ENCODE results near the gene ADGRL2. TPM values are rescaled to one million over a fixed set of nuclear protein-coding genes. Genes with fewer than 3 reads are reported as not detected.
A peak's percentile ranks its signal among the peaks of the same experiment; 100 is the strongest.

Gene ADGRL2
- total RNA-seq, 1 donor from 2014 or later: 270 TPM

DNA sequence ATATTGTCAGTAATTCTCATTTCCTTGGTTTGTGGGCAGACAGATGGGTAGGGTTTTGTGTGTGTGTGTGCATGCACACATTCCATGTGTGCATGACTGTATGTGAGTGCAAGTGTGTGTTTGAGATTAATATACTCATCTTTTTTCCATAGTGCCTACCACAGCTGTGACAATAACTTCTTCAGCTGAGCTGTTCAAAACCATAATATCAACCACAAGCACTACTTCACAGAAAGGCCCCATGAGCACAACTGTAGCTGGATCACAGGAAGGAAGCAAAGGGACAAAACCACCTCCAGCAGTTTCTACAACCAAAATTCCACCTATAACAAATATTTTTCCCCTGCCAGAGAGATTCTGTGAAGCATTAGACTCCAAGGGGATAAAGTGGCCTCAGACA is 149.3 kb downstream of the ADGRL2 start:
- TF ChIP-seq EZH2phosphoT487 (IDR thresholded peaks at IDR 0.05) (no peak), EZH2 (IDR thresholded peaks at IDR 0.05) (no peak), CTCF (IDR thresholded peaks at IDR 0.05) (no peak)
- H3K79me2 ChIP-seq (ENCODE audit: low read depth): peaks cover 100% of the 10 kb centered on the region
- peaks cover 24% of the 10 kb centered on the region for H3F3A ChIP-seq (ENCODE audit: low read depth)
- no peak overlapping the region for H3K27ac Mint-ChIP-seq
- no peaks in the 10 kb centered on the region for H3K27me3 Mint-ChIP-seq (ENCODE audit: insufficient read depth, low read depth)
- H3K4me1 Mint-ChIP-seq: peaks cover 29% of the 10 kb centered on the region
- peak overlapping the region; percentile 53 for H3K4me2 ChIP-seq
- H3K4me3 Mint-ChIP-seq: no peak overlapping the region
- no peak for DNase-seq (ENCODE audit: low spot score)
- peaks cover 48% of the 10 kb centered on the region for H3K36me3 ChIP-seq
- peaks cover 45% of the 10 kb centered on the region for H3K36me3 Mint-ChIP-seq
- peaks cover 78% of the 10 kb centered on the region for H4K20me1 ChIP-seq (ENCODE audit: low read depth)
- H2AFZ ChIP-seq (replicated peaks): no peak overlapping the region
- no peak overlapping the region for H3K4me3 ChIP-seq
- H3K4me1 ChIP-seq: peaks cover 36% of the 10 kb centered on the region
- H3K27me3 ChIP-seq: no peaks in the 10 kb centered on the region
- no peak overlapping the region for H3K9ac ChIP-seq
- peak overlapping the region; percentile 65 for H3K27ac ChIP-seq
- no peaks in the 10 kb centered on the region for H3K9me3 Mint-ChIP-seq
- no peaks in the 10 kb centered on the region for H3K9me3 ChIP-seq (ENCODE audit: low read depth)

DNA sequence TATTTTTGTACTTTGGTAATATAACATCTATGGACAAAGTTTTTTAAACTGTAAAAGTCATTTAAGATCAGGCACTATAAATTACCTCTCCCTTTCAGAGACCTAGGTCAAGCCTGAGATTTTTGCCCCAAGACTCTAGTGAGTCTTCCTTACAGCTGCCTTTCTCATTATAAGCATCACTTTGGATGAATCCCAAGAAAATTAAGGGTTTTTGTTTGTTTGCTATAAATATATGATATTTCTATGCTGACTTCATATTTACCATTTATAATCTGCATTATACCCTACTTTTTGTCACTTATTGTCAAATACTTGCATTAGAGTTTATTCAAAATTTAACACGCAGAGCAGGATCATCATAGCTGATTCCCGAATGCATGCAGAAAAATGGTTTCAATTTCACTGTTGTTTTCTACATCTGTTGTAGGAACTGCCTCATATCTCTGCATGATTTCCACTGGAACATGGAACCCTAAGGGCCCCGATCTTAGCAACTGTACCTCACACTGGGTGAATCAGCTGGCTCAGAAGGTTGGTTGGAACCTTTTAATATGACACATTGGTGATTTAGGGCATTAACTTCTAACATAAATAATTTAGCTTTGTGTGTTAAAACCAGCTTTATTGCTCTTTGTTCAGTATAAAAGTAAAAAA is 150.0 kb downstream of the ADGRL2 start:
- peaks cover 53% of the 10 kb centered on the region for H3K36me3 ChIP-seq
- DNase-seq (ENCODE audit: low spot score): no peak

DNA sequence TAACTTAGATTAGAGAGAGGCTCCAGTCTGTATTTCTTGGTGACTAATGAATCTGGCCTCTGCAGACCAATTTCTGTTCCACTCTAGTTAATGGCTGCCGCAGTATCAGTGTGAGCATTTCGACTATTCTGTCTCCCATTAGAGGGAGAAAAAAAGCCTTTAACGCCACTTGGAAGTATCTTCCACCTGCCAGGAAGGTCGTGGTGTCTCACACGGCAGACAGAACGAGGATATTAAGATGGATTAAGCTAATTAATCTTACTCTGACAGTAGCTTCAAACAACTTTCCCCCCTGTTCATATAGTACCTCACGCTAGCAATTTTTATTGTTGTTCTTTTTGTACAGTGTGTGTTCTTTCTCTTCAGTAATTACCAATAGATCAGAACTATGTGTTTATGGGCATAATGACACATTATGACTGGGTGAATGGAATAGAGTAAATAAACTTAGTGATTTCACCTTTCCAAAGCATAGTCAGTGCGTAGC is 153.8 kb downstream of the ADGRL2 start:
- TF ChIP-seq CTCF (IDR thresholded peaks at IDR 0.05) (no peak), EZH2 (IDR thresholded peaks at IDR 0.05) (no peak), EZH2phosphoT487 (IDR thresholded peaks at IDR 0.05) (no peak)
- Histone ChIP-seq H3K4me1 (peaks cover 14% of the 10 kb centered on the region), H3F3A (ENCODE audit: low read depth) (peaks cover 36% of the 10 kb centered on the region), H3K9me3 (ENCODE audit: low read depth) (no peaks in the 10 kb centered on the region), H3K27ac (peak overlapping the region; percentile 1), H4K20me1 (ENCODE audit: low read depth) (peaks cover 33% of the 10 kb centered on the region), H3K4me3 (no peak overlapping the region), H3K79me2 (ENCODE audit: low read depth) (peaks cover 100% of the 10 kb centered on the region), H3K36me3 (peaks cover 72% of the 10 kb centered on the region), H3K9ac (no peak overlapping the region), H3K27me3 (no peaks in the 10 kb centered on the region), H2AFZ (replicated peaks) (no peak overlapping the region), H3K4me2 (no peak overlapping the region)
- Mint-ChIP-seq H3K4me1 (peaks cover 14% of the 10 kb centered on the region), H3K27me3 (ENCODE audit: insufficient read depth, low read depth) (no peaks in the 10 kb centered on the region), H3K9me3 (peaks cover 8% of the 10 kb centered on the region), H3K4me3 (no peak overlapping the region), H3K27ac (no peak overlapping the region), H3K36me3 (peaks cover 63% of the 10 kb centered on the region)
- no peak for DNase-seq (ENCODE audit: low spot score)

More for the DNA sequence above, 150.0 kb downstream of the ADGRL2 start:
- Histone ChIP-seq H2AFZ (replicated peaks) (no peak overlapping the region), H3K4me3 (no peak overlapping the region), H3F3A (ENCODE audit: low read depth) (peaks cover 31% of the 10 kb centered on the region), H3K9me3 (ENCODE audit: low read depth) (no peaks in the 10 kb centered on the region), H3K27me3 (no peaks in the 10 kb centered on the region), H3K79me2 (ENCODE audit: low read depth) (peaks cover 100% of the 10 kb centered on the region), H3K9ac (no peak overlapping the region), H3K27ac (peak overlapping the region; percentile 65), H4K20me1 (ENCODE audit: low read depth) (peaks cover 71% of the 10 kb centered on the region), H3K4me1 (peaks cover 36% of the 10 kb centered on the region), H3K4me2 (no peak overlapping the region)
- H3K36me3 Mint-ChIP-seq: peaks cover 45% of the 10 kb centered on the region
- TF ChIP-seq CTCF (IDR thresholded peaks at IDR 0.05) (no peak), EZH2 (IDR thresholded peaks at IDR 0.05) (no peak), EZH2phosphoT487 (IDR thresholded peaks at IDR 0.05) (no peak)
- peaks cover 29% of the 10 kb centered on the region for H3K4me1 Mint-ChIP-seq
- no peaks in the 10 kb centered on the region for H3K9me3 Mint-ChIP-seq
- H3K27me3 Mint-ChIP-seq (ENCODE audit: insufficient read depth, low read depth): no peaks in the 10 kb centered on the region
- no peak overlapping the region for H3K27ac Mint-ChIP-seq
- H3K4me3 Mint-ChIP-seq: no peak overlapping the region

Data from neural progenitor cell (in vitro differentiated cells).